GM23338 (cell line): Measurements from ENCODE around the gene ARID3A.

Experiments used
- CREB1 ChIP-seq: fragments of 250-450 bp; sonication (Bioruptor Pico); IDR thresholded peaks from 2 replicates; pipeline ENCODE4 v1.5.0; 2020; ENCODE audit warnings: low read depth, mild to moderate bottlenecking, moderate library complexity
- EZH2 ChIP-seq: fragments of 200-600 bp; sonication (generic); IDR thresholded peaks from one replicate; pipeline ENCODE4 v1.8.0; 2017; ENCODE audit warnings: antibody characterized with exemption, mild to moderate bottlenecking, low read depth; ENCODE audit not compliant: unreplicated experiment
- EZH2phosphoT487 ChIP-seq: fragments of 200-600 bp; sonication (generic); IDR thresholded peaks from one replicate; pipeline ENCODE4 v1.8.1; 2018; ENCODE audit warnings: antibody characterized with exemption; ENCODE audit not compliant: unreplicated experiment
- POLR2AphosphoS5 ChIP-seq: IDR thresholded peaks from 2 replicates; pipeline ENCODE4 v1.6.1; 2016; ENCODE audit warnings: antibody characterized with exemption, low read depth
- TF ChIP-seq, protein P1 (sequence below), 2 experiments: fragments of 200-600 bp in 1 of 2; sonication (generic) in 1 of 2; conservative IDR thresholded peaks; 2 replicates each; pipeline versions ENCODE4 v1.5.1 to v1.6.1; 2016 to 2017; ENCODE audit warnings: antibody characterized with exemption in 2 of 2, low read depth in 2 of 2, mild to moderate bottlenecking in 2 of 2, moderate library complexity in 1 of 2
- TF ChIP-seq, protein P2 (sequence below): IDR thresholded peaks from one replicate; pipeline ENCODE4 v1.6.1; 2018; ENCODE audit warnings: antibody characterized with exemption; ENCODE audit not compliant: unreplicated experiment

- TF ChIP-seq, protein P1, sequence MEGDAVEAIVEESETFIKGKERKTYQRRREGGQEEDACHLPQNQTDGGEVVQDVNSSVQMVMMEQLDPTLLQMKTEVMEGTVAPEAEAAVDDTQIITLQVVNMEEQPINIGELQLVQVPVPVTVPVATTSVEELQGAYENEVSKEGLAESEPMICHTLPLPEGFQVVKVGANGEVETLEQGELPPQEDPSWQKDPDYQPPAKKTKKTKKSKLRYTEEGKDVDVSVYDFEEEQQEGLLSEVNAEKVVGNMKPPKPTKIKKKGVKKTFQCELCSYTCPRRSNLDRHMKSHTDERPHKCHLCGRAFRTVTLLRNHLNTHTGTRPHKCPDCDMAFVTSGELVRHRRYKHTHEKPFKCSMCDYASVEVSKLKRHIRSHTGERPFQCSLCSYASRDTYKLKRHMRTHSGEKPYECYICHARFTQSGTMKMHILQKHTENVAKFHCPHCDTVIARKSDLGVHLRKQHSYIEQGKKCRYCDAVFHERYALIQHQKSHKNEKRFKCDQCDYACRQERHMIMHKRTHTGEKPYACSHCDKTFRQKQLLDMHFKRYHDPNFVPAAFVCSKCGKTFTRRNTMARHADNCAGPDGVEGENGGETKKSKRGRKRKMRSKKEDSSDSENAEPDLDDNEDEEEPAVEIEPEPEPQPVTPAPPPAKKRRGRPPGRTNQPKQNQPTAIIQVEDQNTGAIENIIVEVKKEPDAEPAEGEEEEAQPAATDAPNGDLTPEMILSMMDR (conservative IDR thresholded peaks at IDR 0.05; ENCODE audit: low read depth in 2 of 2), result no peak
- TF ChIP-seq POLR2AphosphoS5, result no peak
- no peak for TF ChIP-seq EZH2phosphoT487
- TF ChIP-seq, protein P2, sequence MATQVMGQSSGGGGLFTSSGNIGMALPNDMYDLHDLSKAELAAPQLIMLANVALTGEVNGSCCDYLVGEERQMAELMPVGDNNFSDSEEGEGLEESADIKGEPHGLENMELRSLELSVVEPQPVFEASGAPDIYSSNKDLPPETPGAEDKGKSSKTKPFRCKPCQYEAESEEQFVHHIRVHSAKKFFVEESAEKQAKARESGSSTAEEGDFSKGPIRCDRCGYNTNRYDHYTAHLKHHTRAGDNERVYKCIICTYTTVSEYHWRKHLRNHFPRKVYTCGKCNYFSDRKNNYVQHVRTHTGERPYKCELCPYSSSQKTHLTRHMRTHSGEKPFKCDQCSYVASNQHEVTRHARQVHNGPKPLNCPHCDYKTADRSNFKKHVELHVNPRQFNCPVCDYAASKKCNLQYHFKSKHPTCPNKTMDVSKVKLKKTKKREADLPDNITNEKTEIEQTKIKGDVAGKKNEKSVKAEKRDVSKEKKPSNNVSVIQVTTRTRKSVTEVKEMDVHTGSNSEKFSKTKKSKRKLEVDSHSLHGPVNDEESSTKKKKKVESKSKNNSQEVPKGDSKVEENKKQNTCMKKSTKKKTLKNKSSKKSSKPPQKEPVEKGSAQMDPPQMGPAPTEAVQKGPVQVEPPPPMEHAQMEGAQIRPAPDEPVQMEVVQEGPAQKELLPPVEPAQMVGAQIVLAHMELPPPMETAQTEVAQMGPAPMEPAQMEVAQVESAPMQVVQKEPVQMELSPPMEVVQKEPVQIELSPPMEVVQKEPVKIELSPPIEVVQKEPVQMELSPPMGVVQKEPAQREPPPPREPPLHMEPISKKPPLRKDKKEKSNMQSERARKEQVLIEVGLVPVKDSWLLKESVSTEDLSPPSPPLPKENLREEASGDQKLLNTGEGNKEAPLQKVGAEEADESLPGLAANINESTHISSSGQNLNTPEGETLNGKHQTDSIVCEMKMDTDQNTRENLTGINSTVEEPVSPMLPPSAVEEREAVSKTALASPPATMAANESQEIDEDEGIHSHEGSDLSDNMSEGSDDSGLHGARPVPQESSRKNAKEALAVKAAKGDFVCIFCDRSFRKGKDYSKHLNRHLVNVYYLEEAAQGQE, result no peak
- TF ChIP-seq CREB1, result no peak
- no peak for TF ChIP-seq EZH2
Observed at GRCh38 chr19:952049-952679, 26.3 kb downstream of the ARID3A start.
